SU-DHL-6 (cell line): Measurements from ENCODE around the gene DPYSL5.

Experiments used
- EZH2phosphoT487 ChIP-seq: fragments of 200-600 bp; sonication (generic), shearing (Covaris generic); conservative IDR thresholded peaks from 2 replicates; pipeline ENCODE4 v1.6.1; 2018; ENCODE audit warnings: mild to moderate bottlenecking, antibody characterized with exemption, low read length, moderate library complexity, mixed read lengths
- TF ChIP-seq, protein P1 (sequence below): fragments of 200-600 bp; sonication (generic); IDR thresholded peaks from one replicate; pipeline ENCODE4 v1.5.1; 2017; ENCODE audit warnings: antibody characterized with exemption, mild to moderate bottlenecking, low read length, moderate library complexity; ENCODE audit not compliant: insufficient read depth, poor library complexity, severe bottlenecking

DNA sequence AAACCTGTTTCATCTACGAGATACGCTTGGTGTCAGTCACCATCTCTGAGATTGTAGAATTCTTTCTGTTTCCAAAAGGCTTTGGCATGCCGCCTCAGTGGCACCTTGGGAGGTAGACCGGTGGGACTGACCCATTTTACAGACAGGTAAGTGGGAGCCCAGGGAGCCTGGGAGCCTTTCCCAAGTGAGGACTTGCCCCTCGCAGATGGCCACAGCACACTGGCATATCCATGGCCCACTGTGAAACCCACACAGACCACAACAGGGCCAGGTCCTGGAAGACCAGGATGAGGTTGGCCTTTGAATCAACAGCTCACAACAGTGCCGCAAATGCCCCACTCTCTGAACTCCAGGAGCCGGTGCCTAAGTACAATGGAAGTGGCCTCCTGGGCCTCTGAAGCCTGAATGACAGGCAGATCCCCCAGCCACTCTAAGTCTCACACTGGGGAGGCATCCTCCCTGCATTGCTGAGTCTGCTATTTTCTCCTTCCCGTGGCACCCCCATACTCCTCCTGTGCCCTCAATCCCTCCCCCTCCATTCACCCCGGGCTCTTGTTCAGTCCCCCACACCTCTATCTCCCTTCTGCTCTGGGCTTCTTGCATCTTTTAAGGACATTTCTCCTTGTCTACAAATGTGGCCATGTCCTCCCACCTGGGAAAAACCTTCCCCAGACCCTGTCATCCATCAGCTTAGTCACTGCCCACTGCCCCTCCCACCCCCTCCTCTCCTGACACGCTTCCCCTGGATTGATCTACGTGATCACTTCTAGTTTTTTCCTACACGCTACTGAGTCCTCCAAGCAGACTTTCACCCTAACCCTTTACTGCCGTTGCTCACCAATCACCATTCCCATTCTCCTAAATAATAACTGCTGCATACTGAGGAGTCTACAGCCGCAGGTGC, 35.9 kb upstream of the DPYSL5 start:
- TF ChIP-seq, protein P1, sequence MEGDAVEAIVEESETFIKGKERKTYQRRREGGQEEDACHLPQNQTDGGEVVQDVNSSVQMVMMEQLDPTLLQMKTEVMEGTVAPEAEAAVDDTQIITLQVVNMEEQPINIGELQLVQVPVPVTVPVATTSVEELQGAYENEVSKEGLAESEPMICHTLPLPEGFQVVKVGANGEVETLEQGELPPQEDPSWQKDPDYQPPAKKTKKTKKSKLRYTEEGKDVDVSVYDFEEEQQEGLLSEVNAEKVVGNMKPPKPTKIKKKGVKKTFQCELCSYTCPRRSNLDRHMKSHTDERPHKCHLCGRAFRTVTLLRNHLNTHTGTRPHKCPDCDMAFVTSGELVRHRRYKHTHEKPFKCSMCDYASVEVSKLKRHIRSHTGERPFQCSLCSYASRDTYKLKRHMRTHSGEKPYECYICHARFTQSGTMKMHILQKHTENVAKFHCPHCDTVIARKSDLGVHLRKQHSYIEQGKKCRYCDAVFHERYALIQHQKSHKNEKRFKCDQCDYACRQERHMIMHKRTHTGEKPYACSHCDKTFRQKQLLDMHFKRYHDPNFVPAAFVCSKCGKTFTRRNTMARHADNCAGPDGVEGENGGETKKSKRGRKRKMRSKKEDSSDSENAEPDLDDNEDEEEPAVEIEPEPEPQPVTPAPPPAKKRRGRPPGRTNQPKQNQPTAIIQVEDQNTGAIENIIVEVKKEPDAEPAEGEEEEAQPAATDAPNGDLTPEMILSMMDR: no peak
- TF ChIP-seq EZH2phosphoT487: no peak
